Neutrophil (primary cell): Measurements from ENCODE around the gene MND1.

Experiments
- H3K27ac ChIP-seq: fragments of 200-600 bp; sonication (generic); 2 replicates; pipeline ENCODE4 v1.5.1; 2016; ENCODE audit warnings: mild to moderate bottlenecking, moderate library complexity
- H3K27me3 ChIP-seq: fragments of 200-600 bp; sonication (generic); 2 replicates; pipeline ENCODE4 v1.6.0; 2016; ENCODE audit warnings: mild to moderate bottlenecking
- H3K36me3 ChIP-seq: fragments of 200-600 bp; sonication (generic); 2 replicates; pipeline ENCODE4 v1.5.1; 2017
- H3K4me1 ChIP-seq, 2 experiments: fragments of 200-600 bp in 1 of 2; sonication (generic) in 1 of 2; 1 replicate in 1 of 2; 2 replicates in 1 of 2; pipeline versions ENCODE4 v1.5.1 to v1.6.1; 2013 to 2016; ENCODE audit warnings: low read depth in 1 of 2, low read length in 1 of 2, mild to moderate bottlenecking in 1 of 2, moderate library complexity in 1 of 2; ENCODE audit not compliant: control insufficient read depth in 1 of 2, insufficient read depth in 1 of 2
- H3K4me3 ChIP-seq, 2 experiments: fragments of 200-600 bp in 1 of 2; sonication (generic) in 1 of 2; 1 replicate in 1 of 2; 2 replicates in 1 of 2; pipeline ENCODE4 v1.5.1; 2013 to 2016; ENCODE audit warnings: low read depth in 1 of 2, low read length in 1 of 2, mild to moderate bottlenecking in 1 of 2, moderate library complexity in 1 of 2
- H3K9me3 ChIP-seq: fragments of 200-600 bp; sonication (generic); 2 replicates; pipeline ENCODE4 v1.5.1; 2016
- CTCF ChIP-seq: fragments of 200-600 bp; sonication (generic); IDR thresholded peaks from 2 replicates; pipeline ENCODE4 v1.5.1; 2016; ENCODE audit warnings: antibody characterized with exemption

Gene MND1

DNA sequence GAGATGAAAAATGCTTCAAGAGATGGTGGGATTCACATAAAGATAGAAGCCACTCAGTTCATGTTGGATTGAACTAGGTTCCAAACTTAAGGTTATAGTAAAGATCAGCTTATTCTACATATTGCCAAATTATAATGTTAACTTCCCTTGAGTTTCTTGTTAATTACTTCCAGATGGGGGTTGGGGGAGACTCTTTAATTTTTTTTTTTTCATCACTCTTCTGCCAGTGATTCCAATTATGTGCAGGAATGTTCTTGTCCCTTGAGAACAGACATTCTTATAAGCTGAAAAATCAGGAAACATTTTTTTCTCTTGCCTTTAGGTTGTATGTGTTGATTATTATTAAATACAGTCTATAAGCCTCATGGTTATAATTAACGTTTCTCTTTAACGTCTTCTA, 30.0 kb downstream of the MND1 start:
- Histone ChIP-seq H3K4me3 (no peak overlapping the region), H3K27me3 (no peaks in the 10 kb centered on the region), H3K9me3 (no peaks in the 10 kb centered on the region), H3K27ac (no peak overlapping the region), H3K36me3 (peaks cover 15% of the 10 kb centered on the region), H3K4me1 (peaks cover 5 to 8% of the 10 kb centered on the region in 2 experiments)
- no peak for TF ChIP-seq CTCF

- Histone ChIP-seq H3K36me3 (peaks cover 7% of the 10 kb centered on the region), H3K27me3 (no peaks in the 10 kb centered on the region)
- no peak for TF ChIP-seq CTCF
Observed at GRCh38 chr4:153375303-153375702, 30.8 kb downstream of the MND1 start.

DNA sequence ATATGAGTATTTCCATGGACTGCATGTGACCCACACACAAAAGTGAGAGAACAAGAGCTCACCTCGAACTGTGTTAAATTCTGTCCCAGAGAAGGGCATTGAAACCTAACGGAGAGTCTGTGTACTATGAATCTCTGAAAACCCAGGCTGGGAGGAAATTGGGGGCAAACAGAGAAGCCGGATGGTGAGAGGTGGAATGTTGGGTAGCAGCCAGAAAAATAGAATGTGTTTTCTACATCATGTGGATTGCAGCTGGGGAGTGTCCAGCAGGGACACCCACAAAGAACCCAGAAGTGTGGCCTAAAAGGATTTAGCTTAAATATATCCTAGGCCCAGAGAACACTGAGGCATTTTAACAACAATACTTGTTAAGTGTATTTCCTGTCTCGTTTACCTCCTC, 38.6 kb downstream of the MND1 start:
- Histone ChIP-seq H3K9me3 (no peaks in the 10 kb centered on the region), H3K27ac (no peak overlapping the region), H3K27me3 (no peaks in the 10 kb centered on the region), H3K4me3 (no peak overlapping the region), H3K36me3 (no peaks in the 10 kb centered on the region), H3K4me1 (no peaks in the 10 kb centered on the region)
- TF ChIP-seq CTCF, result no peak

More at GRCh38 chr4:153375303-153375702, 30.8 kb downstream of the MND1 start:
- no peaks in the 10 kb centered on the region for H3K9me3 ChIP-seq
- no peak overlapping the region for H3K4me3 ChIP-seq
- H3K4me1 ChIP-seq, result peaks cover 5 to 8% of the 10 kb centered on the region in 2 experiments
- no peak overlapping the region for H3K27ac ChIP-seq

GRCh38 chr4:153384160-153384559, 39.7 kb downstream of the MND1 start:
- Histone ChIP-seq H3K4me3 (no peak overlapping the region), H3K4me1 (no peaks in the 10 kb centered on the region), H3K27ac (no peak overlapping the region), H3K36me3 (no peaks in the 10 kb centered on the region), H3K27me3 (no peaks in the 10 kb centered on the region), H3K9me3 (no peaks in the 10 kb centered on the region)
- no peak for TF ChIP-seq CTCF

DNA sequence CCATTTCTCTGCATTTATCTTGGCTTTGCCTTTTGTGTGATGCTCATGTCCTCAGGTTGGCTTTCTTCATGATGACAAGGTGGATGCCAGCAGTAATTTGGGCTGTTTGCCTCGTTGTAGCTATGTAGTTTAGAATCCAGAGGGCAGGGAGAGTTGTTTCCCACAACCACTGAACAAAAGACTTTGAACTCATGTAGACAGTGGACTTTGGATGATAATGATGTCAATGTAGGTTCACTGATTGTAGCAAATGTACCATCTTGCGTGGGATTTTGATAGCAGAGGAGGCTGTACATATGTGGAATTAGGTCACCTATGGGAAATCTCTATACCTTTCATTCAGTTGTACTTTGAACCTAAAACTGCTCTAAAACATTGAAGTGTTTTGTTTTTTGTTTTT, 41.3 kb downstream of the MND1 start:
- TF ChIP-seq CTCF, result no peak
- no peaks in the 10 kb centered on the region for H3K27me3 ChIP-seq
- no peaks in the 10 kb centered on the region for H3K4me1 ChIP-seq
- H3K4me3 ChIP-seq, result no peak overlapping the region
- no peaks in the 10 kb centered on the region for H3K36me3 ChIP-seq
- no peaks in the 10 kb centered on the region for H3K9me3 ChIP-seq
- no peak overlapping the region for H3K27ac ChIP-seq

- no peak overlapping the region for H3K4me3 ChIP-seq
- H3K36me3 ChIP-seq, result no peaks in the 10 kb centered on the region
- no peaks in the 10 kb centered on the region for H3K27me3 ChIP-seq
- H3K4me1 ChIP-seq, result no peaks in the 10 kb centered on the region
- no peak for TF ChIP-seq CTCF
- no peaks in the 10 kb centered on the region for H3K9me3 ChIP-seq
- no peak overlapping the region for H3K27ac ChIP-seq
Observed at GRCh38 chr4:153387981-153388380, 43.5 kb downstream of the MND1 start.
